Gastroesophageal sphincter (tissue), 3 donors: ENCODE data around the gene CNTLN.

Experiments
- POLR2A ChIP-seq, 2 donors: fragments of 450-650 bp; IDR thresholded peaks; one replicate each; pipeline ENCODE4 v1.6.1; 2017; ENCODE audit warnings: antibody characterized with exemption in 2 of 2, mild to moderate bottlenecking in 2 of 2, moderate library complexity in 1 of 2
- TF ChIP-seq, protein P1 (sequence below), 4 experiments: fragments of 200-600 bp in 2 of 4; fragments of 450-650 bp in 2 of 4; sonication (generic) in 1 of 4; IDR thresholded peaks; one replicate each; pipeline ENCODE4 v1.5.1; 2017 to 2019; ENCODE audit warnings: antibody characterized with exemption in 4 of 4, mild to moderate bottlenecking in 2 of 4, moderate library complexity in 2 of 4

DNA sequence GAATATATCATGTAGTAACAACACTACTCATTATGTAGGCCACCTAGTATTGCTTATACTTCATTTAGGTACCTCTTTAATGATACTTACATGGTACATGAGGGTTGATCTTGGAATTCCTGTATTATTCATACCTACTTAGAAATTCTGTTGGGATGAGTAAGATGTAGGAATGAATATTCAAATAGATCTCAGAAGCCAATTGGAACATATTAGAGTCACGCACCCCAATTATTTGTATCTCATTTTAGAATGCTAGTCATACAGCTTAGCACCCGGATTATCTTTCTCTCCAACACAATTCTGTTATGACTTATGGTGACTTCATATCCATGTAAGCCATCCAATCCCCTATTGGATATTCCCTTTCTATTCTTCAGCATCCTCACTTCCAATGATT is 337.3 kb downstream of the CNTLN start:
- TF ChIP-seq POLR2A (IDR thresholded peaks at IDR 0.05), result no peak
- TF ChIP-seq, protein P1, sequence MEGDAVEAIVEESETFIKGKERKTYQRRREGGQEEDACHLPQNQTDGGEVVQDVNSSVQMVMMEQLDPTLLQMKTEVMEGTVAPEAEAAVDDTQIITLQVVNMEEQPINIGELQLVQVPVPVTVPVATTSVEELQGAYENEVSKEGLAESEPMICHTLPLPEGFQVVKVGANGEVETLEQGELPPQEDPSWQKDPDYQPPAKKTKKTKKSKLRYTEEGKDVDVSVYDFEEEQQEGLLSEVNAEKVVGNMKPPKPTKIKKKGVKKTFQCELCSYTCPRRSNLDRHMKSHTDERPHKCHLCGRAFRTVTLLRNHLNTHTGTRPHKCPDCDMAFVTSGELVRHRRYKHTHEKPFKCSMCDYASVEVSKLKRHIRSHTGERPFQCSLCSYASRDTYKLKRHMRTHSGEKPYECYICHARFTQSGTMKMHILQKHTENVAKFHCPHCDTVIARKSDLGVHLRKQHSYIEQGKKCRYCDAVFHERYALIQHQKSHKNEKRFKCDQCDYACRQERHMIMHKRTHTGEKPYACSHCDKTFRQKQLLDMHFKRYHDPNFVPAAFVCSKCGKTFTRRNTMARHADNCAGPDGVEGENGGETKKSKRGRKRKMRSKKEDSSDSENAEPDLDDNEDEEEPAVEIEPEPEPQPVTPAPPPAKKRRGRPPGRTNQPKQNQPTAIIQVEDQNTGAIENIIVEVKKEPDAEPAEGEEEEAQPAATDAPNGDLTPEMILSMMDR (IDR thresholded peaks at IDR 0.05), result no peak
